HG02943 (cell line): ENCODE measurements around the gene GRIN2C.

Source experiments
- ATAC-seq: cut with Tn5 transposase; IDR thresholded peaks from one replicate; pipeline ENCODE4 v1.9.1; 2021; ENCODE audit warnings: mild to moderate bottlenecking, low read depth, moderate library complexity; ENCODE audit not compliant: unreplicated experiment

The GRIN2C gene

DNA sequence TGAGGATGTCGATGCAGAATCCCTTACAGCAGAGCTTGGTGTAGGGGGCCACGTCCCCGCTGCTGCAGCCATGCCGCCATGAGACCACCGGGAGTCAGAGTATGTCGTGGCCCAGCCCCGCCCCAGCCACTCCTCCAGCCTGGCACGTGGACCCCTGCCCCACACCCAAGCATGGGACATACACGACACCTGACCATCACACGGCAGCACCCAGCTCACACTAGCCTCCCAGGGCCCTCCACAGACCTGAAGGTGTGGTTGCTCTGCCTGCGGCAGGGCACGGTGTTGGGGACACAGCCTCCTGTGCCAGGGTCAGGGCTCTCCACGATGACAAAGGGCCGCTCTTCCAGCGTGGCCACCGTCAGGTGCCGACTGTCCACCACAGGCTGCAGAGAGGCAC lies 9.4 kb downstream of the GRIN2C start:
- ATAC-seq: no peak

DNA sequence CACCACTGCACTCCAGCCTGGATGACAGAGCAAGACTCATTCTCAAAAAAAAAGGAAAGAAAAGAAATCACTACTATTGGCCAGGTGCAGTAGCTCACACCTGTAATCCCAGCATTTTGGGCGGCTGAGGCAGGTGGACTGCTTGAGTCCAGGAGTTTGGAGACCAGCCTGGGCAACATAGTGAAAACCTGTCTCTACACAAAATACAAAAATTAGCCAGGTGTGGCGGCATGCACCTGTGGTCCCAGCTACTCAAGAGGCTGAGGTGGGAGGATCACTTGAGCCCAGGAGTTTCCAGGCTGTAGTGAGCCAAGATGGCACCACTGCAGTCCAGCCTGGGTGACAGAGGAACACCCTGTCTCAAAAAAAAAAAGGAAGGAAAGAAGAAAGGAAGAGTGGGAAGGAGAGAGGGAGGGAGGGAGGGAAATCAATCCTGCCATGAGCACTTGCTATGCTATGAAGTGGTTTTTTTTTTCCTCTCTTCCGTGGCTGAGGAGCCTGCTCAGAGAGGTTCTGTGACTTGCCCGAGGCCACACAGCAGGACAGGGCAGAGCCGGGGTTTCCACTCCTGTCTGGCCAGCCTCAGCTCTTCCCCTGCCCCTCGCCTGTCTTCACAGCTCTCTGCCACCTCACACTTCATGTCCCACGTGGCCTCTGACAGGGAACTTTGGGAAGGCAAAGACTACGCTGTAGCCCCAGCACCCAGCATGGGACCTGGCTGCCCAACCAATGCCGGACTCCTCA lies 10.9 kb downstream of the GRIN2C start:
- ATAC-seq: no peak

DNA sequence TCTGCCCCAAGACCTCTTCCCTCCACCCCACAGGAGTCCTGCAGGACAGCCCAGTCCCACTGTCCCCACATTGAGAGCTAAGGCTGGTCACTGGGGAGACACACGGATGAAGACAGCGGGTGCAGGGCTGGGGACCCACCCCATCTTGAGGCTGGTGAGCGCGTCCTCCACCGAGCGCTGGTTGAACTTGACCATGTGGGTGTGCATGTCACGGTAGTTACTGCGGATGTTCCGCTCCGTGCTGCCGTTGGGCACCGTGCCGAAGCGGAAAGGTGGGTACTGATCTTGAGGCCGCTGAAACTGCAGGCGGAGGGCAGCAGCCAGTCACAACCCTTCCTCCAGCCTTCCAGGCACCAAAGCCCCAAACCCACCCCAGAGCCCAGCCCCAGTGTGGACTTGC lies 13.1 kb downstream of the GRIN2C start:
- no peak for ATAC-seq

DNA sequence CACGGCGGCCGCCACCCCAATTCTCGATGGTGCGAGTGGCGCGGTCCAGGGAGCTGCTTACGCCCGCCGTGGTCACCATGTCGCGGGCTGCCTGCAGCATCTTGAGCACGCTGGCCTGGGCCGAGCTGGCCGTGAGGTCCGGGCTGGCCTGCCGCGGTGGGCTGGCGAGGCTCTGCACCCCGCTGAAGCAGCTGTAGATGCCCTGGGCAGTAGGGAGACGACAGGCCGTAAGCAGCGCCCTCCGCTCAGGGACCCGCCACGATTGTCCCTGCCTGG lies 16.4 kb downstream of the GRIN2C start:
- ATAC-seq: no peak

DNA sequence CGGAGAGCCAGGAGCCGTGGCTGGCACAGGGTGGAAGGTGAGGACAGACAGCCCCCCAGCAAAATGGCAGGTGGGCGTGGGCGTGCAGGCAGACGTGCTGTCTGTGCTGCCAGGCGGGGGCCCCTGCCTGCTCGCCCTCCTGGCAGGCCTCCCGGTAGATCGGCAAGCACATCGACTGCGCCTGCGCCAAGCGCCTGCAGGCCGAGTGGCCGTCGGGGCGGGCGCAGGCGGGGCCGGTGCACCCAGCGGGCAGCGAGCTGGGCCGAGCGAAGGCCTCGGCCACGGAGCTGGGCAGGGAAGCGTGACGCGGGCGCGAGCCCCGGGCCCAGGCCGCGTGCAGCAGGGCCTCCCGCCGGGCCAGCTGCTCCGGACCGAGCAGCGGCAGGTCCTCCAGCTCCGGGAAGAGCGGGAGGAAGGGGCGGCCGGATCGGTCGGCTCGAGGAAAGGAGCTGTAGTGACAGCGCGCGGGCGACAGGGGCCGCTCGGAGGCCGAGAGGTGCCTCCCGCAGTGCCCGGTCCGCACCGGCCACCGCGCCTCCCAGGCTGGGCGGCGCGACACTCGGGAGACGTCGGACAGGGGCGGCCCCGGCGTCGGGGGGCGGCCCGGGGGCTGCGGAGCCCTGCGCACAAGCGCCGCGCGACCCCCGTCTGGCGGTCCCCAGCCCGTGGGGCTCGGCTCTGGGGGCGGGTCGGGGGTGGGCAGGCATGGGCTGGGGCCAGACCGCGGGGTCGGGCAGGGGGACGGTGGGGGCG lies 16.9 kb downstream of the GRIN2C start:
- ATAC-seq: no peak

DNA sequence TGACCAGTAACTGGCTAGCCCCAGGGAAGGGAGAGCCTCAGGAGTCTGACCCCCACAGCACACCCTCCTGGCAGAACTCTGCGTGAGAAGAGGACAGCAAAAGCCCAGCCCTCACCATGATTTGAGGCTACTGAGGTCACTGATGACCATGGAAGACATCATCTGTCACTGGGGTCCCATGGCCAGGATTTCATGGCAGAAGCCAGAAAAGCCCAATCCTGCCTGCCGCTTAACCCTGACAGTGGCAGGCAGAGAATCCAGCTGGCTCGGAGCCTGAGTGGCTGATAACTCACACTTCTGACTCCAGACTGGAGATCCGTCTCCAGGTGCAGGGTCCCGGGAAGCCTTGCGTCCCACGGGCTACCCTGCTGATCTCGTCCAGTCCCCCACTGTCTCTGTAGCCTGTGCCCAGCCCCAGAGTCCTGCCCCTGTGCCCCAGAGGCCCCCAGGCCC lies 17.5 kb downstream of the GRIN2C start:
- ATAC-seq: no peak

DNA sequence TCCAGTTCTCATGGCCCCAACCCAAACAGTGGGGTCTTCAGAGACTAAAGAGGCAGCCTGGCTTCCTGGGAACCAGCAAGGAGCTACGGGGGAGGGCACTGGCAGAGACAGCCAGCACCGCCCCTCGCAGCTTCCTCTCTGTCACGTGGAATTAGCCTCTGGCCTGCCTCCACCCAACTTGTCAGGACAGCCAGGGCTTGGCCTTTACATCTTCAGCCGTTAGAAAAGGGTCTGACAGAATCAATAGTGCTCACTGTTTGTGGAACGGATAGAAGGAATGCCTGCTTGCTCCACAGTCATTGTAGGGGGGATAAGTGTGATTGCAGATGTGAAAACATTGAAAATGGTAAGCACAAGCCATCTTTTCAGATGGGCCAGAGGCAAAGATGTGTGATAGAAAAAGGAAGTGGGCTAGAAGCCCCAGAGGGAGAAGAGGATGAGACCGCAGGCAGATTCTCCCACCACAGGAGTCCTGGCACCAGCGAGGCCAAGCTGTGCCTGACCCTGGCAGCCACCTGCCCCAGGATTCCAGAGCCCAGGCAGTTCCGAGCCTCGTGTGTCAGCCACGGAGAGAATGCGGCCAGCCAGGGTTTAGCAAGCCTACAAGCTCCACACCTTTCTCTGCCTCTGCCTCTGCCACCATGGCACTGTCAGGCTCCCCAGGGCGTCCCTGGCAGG lies 18.6 kb downstream of the GRIN2C start:
- ATAC-seq: no peak

DNA sequence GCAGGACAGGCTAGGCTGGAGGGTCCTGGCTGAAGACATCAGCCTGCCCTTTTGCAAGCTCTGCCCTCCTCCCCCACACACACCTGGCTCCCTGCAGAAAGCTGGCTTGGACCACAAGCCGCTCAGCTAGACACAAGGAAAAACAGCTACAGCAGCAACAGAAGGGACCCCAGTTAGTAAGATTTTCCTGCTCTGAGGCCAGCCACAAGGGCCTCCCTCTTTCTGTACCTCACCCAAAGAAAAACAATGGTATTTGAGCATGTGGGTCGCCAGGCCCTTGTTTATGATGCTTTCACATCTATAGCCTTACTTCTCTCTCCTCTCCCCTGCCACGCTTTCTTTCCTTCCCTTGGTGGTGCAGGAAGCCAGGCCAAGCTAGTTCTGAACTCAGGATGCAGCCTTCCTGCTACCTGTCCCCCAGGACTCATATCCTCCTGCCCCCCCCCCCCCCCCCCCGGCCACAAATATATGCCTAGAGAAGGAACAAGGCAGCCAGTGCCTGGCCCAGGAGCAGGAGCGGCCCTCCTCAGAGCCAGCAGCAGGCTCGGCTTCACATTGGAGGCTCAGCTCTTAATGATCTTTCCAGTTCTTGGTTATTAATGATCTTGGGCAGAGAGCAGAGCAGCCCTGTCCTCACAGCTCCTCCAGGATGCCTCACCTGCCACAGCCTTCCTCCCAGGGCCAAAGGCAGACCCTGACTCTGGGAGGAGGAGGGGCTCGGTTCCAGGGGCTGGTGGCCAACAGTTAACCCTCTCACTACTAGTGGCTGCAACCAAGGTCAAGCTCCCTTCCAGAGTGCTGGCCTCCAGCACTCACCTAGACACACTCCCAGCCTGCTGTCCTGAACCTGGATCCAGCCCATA lies 19.5 kb downstream of the GRIN2C start:
- no peak for ATAC-seq

DNA sequence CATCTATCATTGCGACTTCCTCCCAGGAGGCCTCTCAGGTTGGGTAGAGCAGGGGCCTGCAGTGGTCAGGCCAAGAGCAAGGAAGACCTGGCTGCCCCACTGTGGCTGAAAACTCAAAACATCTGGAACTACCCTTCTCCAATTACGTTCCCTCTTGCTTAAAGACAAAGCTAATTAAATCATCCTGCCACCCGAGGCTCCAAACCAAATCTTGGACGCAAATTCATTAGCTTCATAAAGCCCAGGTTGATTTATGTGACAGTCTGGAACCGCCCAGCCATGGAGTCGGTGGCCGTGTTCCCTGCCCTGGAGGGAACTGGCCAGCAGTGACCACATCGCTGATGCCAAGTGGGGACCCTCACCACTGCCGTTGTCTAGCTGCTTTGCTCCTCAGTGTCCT lies 21.4 kb downstream of the GRIN2C start:
- no peak for ATAC-seq

DNA sequence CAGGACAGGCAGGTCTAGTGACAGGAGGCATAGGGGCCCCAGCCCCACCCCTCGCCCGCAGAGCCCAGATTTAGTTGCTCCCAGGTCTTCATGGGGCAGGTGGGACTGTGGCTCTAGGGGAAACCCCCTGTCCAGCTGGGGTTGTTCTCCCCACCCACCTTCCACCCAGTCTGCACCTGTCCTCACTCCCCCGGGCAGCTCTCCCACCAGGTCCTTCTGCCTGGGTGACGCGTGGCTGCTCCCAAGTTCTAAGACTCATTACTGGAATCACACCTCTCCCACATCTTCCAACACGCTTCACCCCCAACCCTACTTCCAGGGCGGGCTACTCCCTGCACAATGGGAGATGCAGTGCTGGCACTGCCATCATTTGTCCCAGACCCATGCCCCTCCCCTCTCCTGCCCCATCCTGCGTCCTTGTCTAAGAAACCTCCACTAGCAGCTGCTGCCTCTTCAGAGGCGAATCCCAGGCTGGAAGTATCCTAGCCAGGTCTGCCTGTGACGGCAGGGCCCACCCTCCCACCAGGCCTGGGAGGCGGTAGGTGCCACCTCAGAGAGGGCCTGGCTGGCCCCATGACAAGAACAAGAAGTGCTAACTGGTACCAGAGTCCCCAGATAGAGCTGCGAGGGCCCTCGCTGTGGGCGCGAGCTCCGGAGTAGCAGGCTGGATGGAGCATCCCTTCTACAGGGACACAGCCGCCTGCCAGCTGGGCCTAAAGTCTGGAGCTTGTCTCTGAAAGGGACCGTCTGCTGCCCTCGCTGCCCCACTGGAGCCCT lies 22.8 kb downstream of the GRIN2C start:
- no peak for ATAC-seq

DNA sequence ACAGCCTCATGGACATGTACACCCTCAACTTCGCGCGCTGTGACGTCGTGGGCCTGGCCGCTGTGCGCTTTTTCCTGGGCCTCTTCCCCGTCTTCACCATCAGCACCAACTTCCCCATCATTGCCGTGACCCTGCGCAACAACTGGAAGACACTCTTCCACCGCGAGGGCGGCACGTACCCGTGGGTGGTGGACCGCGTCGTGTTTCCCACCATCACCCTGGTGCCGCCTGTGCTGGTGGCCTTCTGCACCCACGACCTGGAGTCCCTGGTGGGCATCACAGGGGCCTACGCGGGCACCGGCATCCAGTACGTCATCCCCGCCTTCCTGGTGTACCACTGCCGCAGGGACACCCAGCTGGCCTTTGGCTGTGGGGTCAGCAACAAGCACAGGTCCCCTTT lies 23.5 kb downstream of the GRIN2C start:
- no peak for ATAC-seq

DNA sequence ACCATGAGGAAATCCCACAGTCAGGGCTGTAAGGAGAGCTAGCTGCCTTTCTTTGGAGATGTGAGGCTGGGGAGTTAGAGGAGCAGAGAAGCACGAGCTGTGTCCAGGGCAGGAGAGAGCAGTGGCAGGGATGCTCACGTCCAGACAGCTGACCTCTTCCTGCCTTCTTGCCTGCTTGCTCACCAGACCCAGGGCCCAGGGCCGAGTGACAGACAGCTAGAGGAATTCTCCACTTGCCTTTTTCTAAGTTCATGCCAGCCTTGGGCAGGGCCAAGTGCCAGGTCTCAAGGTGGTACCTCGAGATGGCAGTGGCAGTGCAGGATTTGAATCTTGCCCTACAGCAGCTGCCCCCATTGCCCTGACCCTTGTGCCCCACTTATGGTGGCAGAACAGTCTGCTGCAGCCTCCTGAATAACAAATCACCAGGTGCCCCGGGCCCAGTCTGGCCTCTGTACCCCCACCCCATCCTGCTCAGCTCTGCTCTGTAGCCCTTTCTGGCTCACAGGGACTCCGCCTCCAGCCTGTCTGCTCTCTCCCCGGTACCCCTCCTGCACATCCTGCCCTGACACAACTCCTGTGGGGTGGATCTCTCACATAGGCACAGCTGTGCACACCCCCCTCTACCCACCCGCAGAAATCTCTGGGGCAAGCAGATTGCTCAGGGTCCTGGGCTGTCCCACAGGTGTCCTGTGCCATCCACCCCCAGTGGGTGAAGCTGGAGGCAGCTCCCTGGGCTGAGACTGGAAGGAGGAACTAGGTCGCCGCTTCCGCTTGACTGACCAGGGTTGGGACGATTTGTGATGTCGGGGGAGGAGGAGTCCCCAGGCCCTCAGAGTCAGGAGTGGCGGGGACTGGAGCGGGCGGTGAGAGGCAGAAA lies 25.9 kb downstream of the GRIN2C start:
- no peak for ATAC-seq

DNA sequence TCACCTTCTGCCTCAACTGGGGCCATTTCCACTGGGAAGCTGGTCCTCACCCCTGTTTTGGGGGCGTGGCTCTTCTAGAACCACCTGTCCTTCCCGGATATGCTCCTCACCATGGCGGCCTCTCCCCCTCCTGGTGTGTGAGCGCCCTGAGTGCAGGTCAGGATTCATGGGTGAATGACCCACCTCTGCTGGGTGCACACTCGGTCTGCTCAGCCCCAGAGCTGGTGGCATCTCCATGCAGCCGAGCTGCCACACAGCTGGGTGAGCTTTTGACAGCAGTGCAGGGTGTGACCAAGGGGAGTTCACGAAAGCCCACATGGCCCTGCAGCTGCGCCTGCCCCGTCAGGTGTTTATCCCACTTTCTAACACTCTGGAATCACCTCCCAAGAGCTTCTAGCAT lies 27.3 kb downstream of the GRIN2C start:
- ATAC-seq: no peak

DNA sequence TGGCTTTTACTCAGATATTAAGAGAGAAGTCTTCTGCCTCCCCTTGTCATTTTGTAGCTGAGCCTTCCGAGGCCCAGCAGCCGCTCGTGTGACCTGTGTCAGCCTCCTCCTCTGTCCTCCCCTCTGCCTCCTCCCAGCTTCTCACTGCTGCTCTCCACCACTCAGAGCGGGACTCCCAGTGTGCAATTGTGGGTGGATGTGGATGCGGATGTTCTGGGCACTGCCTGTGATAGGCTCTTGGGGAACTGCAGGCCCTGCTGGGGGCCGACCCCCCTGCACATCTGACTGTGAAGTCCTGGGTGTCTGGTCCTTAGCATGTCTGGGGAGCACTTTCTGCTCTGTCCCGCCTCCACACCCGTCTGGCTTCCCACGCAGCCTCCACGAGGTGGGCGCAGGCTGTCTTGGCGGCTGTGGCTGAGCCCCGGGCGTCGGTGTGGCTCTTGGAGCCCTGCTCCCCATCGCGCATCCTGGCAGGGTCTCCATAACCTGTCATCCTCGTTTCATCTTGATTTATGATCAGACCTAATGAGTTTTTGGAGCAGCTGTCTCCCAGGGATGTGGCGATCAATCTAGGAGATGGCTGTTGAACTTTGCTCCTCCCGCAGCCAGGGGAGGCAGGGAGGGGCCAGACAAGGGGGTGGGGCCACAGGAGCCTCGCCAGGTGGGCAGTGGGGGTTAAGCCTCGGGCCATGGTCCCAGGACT lies 28.1 kb downstream of the GRIN2C start:
- ATAC-seq: no peak

DNA sequence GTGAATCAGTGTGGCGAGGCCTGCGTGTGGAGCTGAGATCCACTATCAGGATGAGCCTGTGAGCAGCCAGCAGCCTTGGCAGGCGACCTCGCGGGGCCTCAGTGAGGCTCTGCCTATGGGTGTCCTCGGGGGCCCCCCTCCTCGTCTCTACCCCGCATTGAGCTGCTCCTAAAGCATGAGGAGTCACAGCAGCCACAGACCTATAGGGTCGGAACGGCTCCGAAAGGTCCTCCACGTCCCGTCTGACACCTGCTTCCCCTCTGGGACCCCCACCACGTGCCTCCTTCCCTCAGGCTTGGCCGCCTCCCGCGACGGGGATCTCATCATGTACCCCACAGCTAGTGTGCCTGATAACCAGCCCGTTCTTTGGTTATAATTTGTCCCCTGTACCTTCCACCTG lies 28.8 kb downstream of the GRIN2C start:
- no peak for ATAC-seq

DNA sequence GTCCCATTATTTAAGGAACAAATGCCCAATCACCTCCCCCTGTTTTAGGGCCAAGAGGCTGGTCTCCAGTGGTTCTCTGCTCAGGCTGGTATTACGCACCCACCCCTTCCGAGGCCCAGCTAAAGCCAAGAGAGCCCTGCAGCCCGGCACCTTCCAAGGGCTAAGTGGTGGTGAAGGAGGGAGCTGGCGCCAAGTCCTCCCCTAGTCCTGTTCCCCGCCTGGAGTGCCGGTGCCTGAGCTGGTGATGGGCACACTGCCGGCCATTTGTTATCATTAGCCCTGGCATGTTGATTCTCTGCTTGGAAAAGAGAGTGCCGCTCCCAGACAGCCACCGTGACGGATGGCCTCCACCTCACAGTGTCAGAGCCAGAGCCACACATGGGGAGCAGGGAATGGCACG lies 31.9 kb downstream of the GRIN2C start:
- ATAC-seq: no peak

DNA sequence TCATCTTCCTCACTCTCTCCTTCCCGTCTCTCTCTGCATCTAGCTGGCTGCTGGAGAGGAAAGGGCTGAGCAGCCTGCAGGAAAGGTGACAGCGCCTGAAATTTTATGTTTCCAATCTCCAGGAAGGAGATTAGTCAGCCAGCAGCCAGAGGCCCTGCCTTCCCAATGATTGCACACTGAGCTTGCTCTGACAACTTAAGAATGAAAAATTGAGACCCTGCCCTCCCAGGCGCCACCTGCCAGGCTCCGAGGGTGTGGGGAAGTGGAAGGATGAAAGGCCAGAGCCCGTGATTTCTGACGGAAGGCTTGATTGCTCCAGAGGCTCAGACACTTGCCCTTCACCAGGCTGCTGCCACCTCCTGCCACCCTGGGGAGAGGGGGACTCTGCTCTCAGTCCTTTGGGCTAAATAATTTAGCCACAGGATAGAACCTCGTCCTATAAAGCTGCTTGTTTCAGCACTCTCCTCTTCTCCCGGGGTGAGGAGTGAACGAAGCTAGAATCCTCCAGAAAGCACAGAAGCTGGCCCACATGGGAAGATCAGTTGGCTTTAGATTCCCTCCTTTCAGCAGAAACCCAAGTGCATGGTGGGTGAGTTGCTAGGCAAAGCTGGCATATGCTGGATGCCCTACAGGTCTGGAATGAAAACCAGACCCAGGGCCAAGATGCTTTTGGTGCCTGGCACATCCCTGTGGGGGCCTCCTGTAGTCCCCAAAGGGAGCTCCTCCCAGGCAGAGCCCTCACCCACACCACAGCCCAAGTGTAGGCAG lies 33.5 kb downstream of the GRIN2C start:
- ATAC-seq: no peak
